Caco-2 (cell line): ENCODE data around the gene SSRP1. TPM values are rescaled to one million over a fixed set of nuclear protein-coding genes. Genes with fewer than 3 reads are reported as not detected.
"Not testable (repeated sequence)": the region's sequence is repeated elsewhere in the genome, so short reads cannot be mapped to it uniquely, and the experiment has no call there.

Source experiments
- BruUV-seq: library from RNA; stranded (reverse); fragments of 400-500 nt; replicated peaks from 2 replicates; lab custom pipeline; 2021; lab: Mats Ljungman, UMichigan
- CTCF ChIA-PET: fragments of 300-600 bp; sonication (Branson Sonifier 250); formaldehyde crosslinking; loops from one replicate; lab custom pipeline; 2022; ENCODE audit warnings: antibody characterized with exemption; lab: Charles Lee
- POLR2A ChIA-PET: fragments of 300-600 bp; sonication (Branson Sonifier 250); formaldehyde crosslinking; loops from one replicate; lab custom pipeline; 2022; ENCODE audit warnings: antibody characterized with exemption; lab: Charles Lee
- DNase-seq, 2 experiments: peaks; one replicate each; pipeline versions ENCODE4 v3.0.0 to v3.0.0-alpha.2; 2020 to 2022
- H3K27me3 ChIP-seq: replicated peaks from 2 replicates; pipeline ENCODE4 v1.6.0; 2011; ENCODE audit warnings: low read length; ENCODE audit not compliant: control insufficient read depth, insufficient read depth
- H3K36me3 ChIP-seq: 2 replicates; pipeline ENCODE4 v1.5.1; 2011; ENCODE audit warnings: low read length; ENCODE audit not compliant: control insufficient read depth, insufficient read depth
- H3K4me1 ChIP-seq: fragments of 250-450 bp; sonication (Bioruptor Pico); 2 replicates; pipeline ENCODE4 v1.5.1; 2020; ENCODE audit warnings: mild to moderate bottlenecking
- H3K4me3 ChIP-seq: 2 replicates; pipeline ENCODE4 v1.5.1; 2011; ENCODE audit warnings: low read depth, mild to moderate bottlenecking, control low read depth, low read length
- H3K9me3 ChIP-seq: fragments of 250-450 bp; sonication (Bioruptor Pico); 2 replicates; pipeline ENCODE4 v1.5.1; 2020; ENCODE audit warnings: mild to moderate bottlenecking, moderate library complexity
- H3K27ac Mint-ChIP-seq: one replicate; pipeline ENCODE4 v1.8.0; 2022; ENCODE audit warnings: mixed read lengths; ENCODE audit not compliant: unreplicated experiment
- H3K27me3 Mint-ChIP-seq: one replicate; pipeline ENCODE4 v1.8.0; 2022; ENCODE audit warnings: mixed read lengths; ENCODE audit not compliant: insufficient read depth, unreplicated experiment
- H3K36me3 Mint-ChIP-seq: one replicate; pipeline ENCODE4 v1.8.0; 2022; ENCODE audit warnings: mild to moderate bottlenecking, mixed read lengths; ENCODE audit not compliant: insufficient read depth, unreplicated experiment
- H3K4me1 Mint-ChIP-seq: one replicate; pipeline ENCODE4 v1.8.0; 2022; ENCODE audit warnings: low read depth, mixed read lengths; ENCODE audit not compliant: unreplicated experiment
- H3K4me3 Mint-ChIP-seq: one replicate; pipeline ENCODE4 v1.8.0; 2022; ENCODE audit warnings: mild to moderate bottlenecking, moderate library complexity, mixed read lengths; ENCODE audit not compliant: unreplicated experiment
- H3K9me3 Mint-ChIP-seq: one replicate; pipeline ENCODE4 v1.8.0; 2022; ENCODE audit warnings: mixed read lengths; ENCODE audit not compliant: unreplicated experiment
- CTCF ChIP-seq, 2 experiments: fragments of 200-600 bp in 1 of 2; IDR thresholded peaks; 1 replicate in 1 of 2; 2 replicates in 1 of 2; pipeline versions ENCODE4 v1.5.1 to v1.8.0; 2011 to 2022; ENCODE audit warnings: antibody characterized with exemption in 1 of 2, control low read depth in 1 of 2, inconsistent platforms in 1 of 2, low read depth in 1 of 2, low read length in 1 of 2, mild to moderate bottlenecking in 1 of 2, moderate library complexity in 1 of 2; ENCODE audit not compliant: insufficient read depth in 1 of 2, severe bottlenecking in 1 of 2, unreplicated experiment in 1 of 2
- intact Hi-C: fragments of 100-400 bp; cut with micrococcal nuclease; formaldehyde crosslinking; loops from one replicate; pipeline ENCODE4 v1.10.0; 2022; ENCODE audit not compliant: unreplicated experiment
- total RNA-seq: library from RNA; stranded (reverse); gene quantifications from 2 replicates; pipeline ENCODE4 v1.2.3, GENCODE V29; 2022

SSRP1 gene
- total RNA-seq, 1 experiment from 2014 or later = 212 TPM

GRCh38 chr11:57297221-57297620 is 38.5 kb downstream of the SSRP1 start:
- ChIA-PET POLR2A (no interaction called here), CTCF (no interaction called here)
- no peak for DNase-seq
- H3K36me3 ChIP-seq = peaks cover 20% of the 10 kb centered on the region
- H3K4me3 ChIP-seq = no peak overlapping the region
- Mint-ChIP-seq H3K9me3 (no peaks in the 10 kb centered on the region), H3K36me3 (peaks cover 57% of the 10 kb centered on the region), H3K27me3 (no peaks in the 10 kb centered on the region), H3K4me1 (no peaks in the 10 kb centered on the region), H3K27ac (no peak overlapping the region), H3K4me3 (no peak overlapping the region)
- H3K9me3 ChIP-seq = no peaks in the 10 kb centered on the region; the same call in 1 of the 2 replicates
- intact Hi-C loops = no loop called here
- H3K4me1 ChIP-seq = peaks cover 22% of the 10 kb centered on the region
- TF ChIP-seq CTCF (IDR thresholded peaks at IDR 0.05; ENCODE audit: insufficient read depth in 1 of 2, low read depth in 1 of 2, low read length in 1 of 2, severe bottlenecking in 1 of 2, unreplicated experiment in 1 of 2) = no peak
- no peaks in the 10 kb centered on the region for H3K27me3 ChIP-seq
- no TSS peak for BruUV-seq

- H3K4me3 ChIP-seq, intact Hi-C loops, H3K9me3 ChIP-seq, H3K27me3 ChIP-seq, CTCF ChIA-PET, DNase-seq, H3K9me3 Mint-ChIP-seq, H3K27me3 Mint-ChIP-seq, H3K27ac Mint-ChIP-seq, POLR2A ChIA-PET, H3K4me1 Mint-ChIP-seq, H3K4me3 Mint-ChIP-seq, BruUV-seq: not testable (repeated sequence)
- Histone ChIP-seq H3K36me3 (peaks cover 18% of the 10 kb centered on the region), H3K4me1 (peaks cover 22% of the 10 kb centered on the region)
- peaks cover 46% of the 10 kb centered on the region for H3K36me3 Mint-ChIP-seq
Observed at GRCh38 chr11:57296205-57296604, 39.5 kb downstream of the SSRP1 start.

GRCh38 chr11:57294225-57295131 is 41.2 kb downstream of the SSRP1 start:
- Mint-ChIP-seq H3K27ac (peak overlapping the region; percentile 62), H3K36me3 (peaks cover 29% of the 10 kb centered on the region), H3K9me3 (no peaks in the 10 kb centered on the region), H3K4me1 (peaks cover 23% of the 10 kb centered on the region), H3K27me3 (no peaks in the 10 kb centered on the region), H3K4me3 (no peak overlapping the region)
- H3K4me3 ChIP-seq = no peak overlapping the region
- peaks cover 5% of the 10 kb centered on the region; the same call in 1 of the 2 replicates for H3K36me3 ChIP-seq
- H3K4me1 ChIP-seq = peaks cover 36% of the 10 kb centered on the region
- no peaks in the 10 kb centered on the region for H3K27me3 ChIP-seq
- no peaks in the 10 kb centered on the region; the same call in 1 of the 2 replicates for H3K9me3 ChIP-seq
- intact Hi-C loops = no loop called here
- no peak for DNase-seq
- CTCF ChIA-PET = interaction anchor here (1.2 to 1.5 kb wide), 2 partner anchors 17 to 34 kb away, joined by 3 read pairs; no protein-coding TSS in a partner anchor
- no TSS peak for BruUV-seq
- POLR2A ChIA-PET = no interaction called here
- TF ChIP-seq CTCF (IDR thresholded peaks at IDR 0.05; ENCODE audit: insufficient read depth in 1 of 2, low read depth in 1 of 2, low read length in 1 of 2, severe bottlenecking in 1 of 2, unreplicated experiment in 1 of 2) = no peak
